ENCODE measurements around the gene HTRA3.
A peak's percentile ranks its signal among the peaks of the same experiment; 100 is the strongest.

Gene HTRA3

DNA sequence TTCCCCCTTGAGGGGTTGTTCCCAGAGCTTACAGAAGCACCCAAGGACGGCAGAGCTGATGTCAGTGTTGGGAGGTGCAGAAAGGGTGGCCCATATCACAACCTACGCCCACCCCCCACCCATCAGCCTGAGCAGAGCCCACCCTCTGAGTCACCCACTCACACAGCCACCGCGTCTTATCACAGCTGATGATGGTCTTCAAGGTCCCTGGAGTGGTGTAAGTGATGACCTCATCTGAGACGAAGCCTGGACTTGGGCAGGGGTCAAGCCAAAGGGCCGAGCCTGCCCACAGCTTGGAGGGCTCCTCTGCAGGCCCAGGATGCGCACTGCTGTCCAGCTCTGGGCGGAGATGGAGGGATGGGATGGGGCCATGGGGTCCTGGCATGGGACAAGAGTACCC, 3.0 kb upstream of the HTRA3 start:
- DNase-seq (ENCODE audit: low read depth, low spot score) = peak; percentile 65

DNA sequence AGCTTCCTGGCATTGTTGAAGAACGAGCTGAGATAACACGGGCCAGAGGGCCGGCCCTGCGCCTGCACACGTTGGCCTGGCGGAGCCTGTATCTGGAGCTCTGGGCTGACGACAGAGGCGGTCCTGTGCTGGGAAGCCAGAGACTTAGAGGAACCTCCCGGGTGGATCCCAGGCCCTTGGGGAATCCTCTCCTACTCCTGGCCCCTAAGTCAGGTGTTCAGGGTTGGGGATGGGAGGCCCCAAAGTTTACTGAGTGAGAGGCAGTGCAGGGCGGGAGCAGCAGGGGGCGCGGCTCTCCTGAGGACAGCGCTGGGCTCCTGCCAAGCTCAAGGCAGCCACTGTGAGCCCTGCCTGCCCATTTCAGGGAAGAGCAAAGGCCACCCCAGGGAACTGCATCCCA, 2.5 kb upstream of the HTRA3 start:
- DNase-seq (ENCODE audit: low read depth, low spot score) = peak; percentile 73

GRCh38 chr4:8268211-8268610, 1.3 kb upstream of the HTRA3 start:
- DNase-seq (ENCODE audit: low read depth, low spot score) = no peak

- no peak for DNase-seq (ENCODE audit: low read depth, low spot score)
Measured at GRCh38 chr4:8268901-8269534, 536 bp upstream of the HTRA3 start.

GRCh38 chr4:8270418-8270771, 841 bp downstream of the HTRA3 start:
- no peak for DNase-seq (ENCODE audit: low read depth, low spot score)

- no peak for DNase-seq (ENCODE audit: low read depth, low spot score)
Measured at GRCh38 chr4:8270912-8271815, 1.6 kb downstream of the HTRA3 start.

- DNase-seq (ENCODE audit: low read depth, low spot score) = no peak
Measured at GRCh38 chr4:8271821-8272220, 2.3 kb downstream of the HTRA3 start.

GRCh38 chr4:8272472-8273428, 3.2 kb downstream of the HTRA3 start:
- no peak for DNase-seq (ENCODE audit: low read depth, low spot score)

- no peak for DNase-seq (ENCODE audit: low read depth, low spot score)
Measured at GRCh38 chr4:8273450-8273849, 3.9 kb downstream of the HTRA3 start.

DNA sequence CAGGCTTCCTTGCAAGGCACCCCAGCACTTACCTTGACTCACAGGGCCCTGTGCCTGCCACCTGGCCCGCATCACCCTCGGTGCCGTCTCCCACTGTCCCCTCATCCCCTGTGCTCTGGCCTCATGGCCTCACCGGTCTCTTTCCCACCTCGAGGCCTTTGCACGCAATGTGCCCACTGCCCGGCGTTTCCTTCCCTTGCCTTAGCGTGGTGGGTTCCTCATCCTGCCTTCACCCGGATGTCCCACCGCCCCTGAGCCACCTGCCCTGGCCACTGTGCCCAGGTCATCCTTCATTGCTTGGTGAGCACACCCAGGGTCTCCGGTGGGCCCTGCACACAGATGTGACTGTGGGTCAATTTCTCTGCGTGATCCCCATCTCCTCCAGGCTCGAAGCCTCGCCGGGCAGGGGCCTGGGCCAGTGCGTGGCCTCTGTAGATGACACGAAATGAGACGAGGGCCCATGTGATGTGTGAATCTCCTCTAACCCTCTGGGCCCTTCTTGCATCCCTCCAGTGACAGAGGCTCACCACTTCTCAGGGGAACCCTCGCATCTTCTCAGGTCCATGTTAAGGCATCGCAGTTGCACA, 4.6 kb downstream of the HTRA3 start:
- DNase-seq (ENCODE audit: low read depth, low spot score) = no peak

GRCh38 chr4:8274765-8275547, 5.4 kb downstream of the HTRA3 start:
- peak; percentile 77 for DNase-seq (ENCODE audit: low read depth, low spot score)

DNA sequence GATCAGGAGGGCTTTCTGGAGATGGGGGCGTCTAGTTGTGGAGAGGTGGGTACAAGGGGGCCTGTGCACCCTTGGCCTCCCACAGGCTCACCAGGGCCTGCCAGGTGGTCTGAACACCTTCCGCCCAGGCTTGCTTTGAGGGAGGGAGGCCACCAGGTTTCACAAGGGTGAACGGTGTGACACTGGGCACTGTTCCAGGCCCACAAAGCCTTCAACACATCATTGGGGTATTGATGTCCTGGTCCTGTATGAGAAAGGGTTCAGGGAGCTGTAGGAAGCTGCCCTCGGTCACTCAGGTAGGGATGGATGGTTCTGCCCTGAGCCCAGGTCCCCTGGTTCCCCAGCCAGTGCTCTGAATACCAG, 6.0 kb downstream of the HTRA3 start:
- no peak for DNase-seq (ENCODE audit: low read depth, low spot score)

GRCh38 chr4:8276358-8277240, 7.0 kb downstream of the HTRA3 start:
- DNase-seq (ENCODE audit: low read depth, low spot score) = no peak

GRCh38 chr4:8277356-8278008, 7.9 kb downstream of the HTRA3 start:
- DNase-seq (ENCODE audit: low read depth, low spot score) = no peak

- DNase-seq (ENCODE audit: low read depth, low spot score) = no peak
Measured at GRCh38 chr4:8278009-8278395, 8.4 kb downstream of the HTRA3 start.

DNA sequence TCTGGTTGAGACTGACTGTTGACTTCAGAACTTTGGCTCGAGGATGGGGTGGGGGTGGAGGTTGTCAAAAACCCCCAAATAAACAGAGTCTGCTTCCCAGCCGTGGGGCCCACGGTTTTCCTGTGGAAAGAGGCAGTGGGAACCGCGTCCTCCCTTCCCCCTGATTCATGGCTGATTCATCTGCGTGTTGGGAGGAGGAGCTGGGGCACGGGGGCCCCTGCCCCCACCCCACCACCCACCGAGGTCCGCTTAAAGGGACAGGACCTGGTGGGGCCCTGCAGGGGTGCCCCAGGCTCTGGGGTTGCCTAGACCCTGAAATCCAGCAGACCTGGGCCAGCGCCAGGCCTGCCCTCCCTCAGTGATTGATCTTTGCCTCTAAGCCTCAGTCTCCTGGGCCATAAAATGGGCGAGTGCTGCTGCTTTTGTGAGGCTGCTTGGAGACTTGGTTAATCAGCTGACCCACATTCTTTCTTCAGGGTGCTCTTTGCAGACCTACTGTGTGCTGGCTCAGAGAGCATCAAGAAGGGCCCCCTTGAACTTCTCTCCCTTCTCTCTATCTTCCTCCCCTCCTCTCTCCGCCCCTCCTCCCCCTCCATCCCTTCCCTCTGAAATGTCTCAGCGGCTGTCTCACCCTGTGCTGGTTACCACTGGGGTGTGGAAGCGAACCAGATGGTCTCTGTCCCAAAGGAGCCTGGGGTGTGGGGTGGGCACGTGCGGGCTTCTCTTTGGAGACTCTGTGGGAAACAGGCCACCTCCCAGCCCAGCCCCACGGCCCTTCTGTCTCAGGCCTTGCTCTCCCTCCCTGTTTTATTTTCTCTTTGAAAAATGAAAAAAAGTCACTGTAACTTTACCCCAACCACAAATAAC, 9.1 kb downstream of the HTRA3 start:
- DNase-seq (ENCODE audit: low read depth, low spot score) = no peak

DNA sequence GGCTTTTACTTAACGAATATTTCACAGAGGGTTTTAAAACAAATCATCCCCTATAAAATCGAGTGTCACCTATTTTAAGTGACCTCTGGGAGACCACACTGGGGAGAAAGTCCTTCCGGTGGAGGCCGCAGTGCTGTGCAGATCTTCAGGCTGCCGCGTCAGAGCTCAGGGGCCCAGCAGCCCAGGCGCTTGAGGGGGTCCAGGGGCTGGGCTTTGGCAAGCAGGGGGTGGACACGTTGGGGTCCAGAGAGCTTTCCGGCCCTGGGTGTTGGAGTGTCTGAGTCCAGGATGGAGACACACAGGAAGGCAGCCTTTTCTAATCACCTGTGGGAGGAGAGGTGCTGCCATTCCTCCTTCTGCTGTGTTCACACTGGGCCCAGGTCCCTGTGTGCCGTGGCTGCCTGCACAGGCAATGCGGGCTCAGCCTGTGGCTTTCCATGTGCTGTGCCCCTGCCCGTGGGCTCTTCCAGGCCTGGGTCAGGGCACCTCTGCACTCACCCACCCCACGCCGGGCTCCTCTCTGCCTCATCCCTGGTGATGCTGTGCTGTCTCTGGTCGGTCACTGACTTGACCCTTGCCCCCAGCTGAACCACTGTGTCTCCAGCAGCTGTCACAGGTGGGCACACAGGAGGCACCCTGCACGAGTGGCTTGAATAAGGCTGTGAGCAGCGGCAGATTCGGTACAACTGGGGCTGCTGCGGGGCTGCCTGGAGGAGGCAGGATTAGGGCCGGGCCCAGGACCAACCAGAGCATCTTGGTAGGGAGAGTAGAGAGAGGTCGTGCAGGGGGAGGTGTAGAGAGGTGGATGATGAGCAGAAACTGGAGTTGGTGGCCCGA, 10.0 kb downstream of the HTRA3 start:
- no peak for DNase-seq (ENCODE audit: low read depth, low spot score)
